ENCODE measurements around the gene KBTBD8. TPM values are rescaled to one million over a fixed set of nuclear protein-coding genes. Genes with fewer than 3 reads are reported as not detected.

Gene KBTBD8
- total and polyA plus RNA-seq, 2 of the 8 experiments (the other 6 are each of a cell fraction or from before 2014, with no cell fraction given) = 3.2 to 23.9 TPM

DNA sequence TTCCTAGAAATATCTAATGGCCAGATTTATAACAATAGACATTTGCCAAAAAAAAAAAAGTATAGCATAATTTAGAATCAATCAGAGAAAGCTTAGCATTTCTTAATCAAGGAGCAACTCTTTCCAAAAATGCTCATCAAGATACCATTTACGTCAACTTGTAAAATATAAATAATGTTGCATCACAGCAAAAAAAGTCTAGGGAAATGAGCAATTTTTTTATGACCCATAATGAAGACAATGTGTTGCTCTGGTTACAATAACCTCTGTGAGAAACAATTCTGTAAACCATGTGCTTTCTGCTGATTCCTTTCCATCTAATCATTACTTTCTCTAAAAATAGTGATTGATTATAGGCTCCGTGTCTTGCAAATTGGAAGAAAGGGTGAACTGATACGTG, 36.3 kb downstream of the KBTBD8 start (continued):
- TF ChIP-seq PHF8 (conservative IDR thresholded peaks at IDR 0.05; ENCODE audit: low read depth, low read length) (no peak), KDM1A (IDR thresholded peaks at IDR 0.05; ENCODE audit: borderline replicate concordance, low read length) (no peak), CREB1 (IDR thresholded peaks at IDR 0.05) (no peak)
